Mesendoderm (in vitro differentiated cells): ENCODE measurements around the gene FAM118A.

Source experiments
- DNase-seq: peaks from one replicate; pipeline ENCODE4 v3.0.0; 2013
- H2AK5ac ChIP-seq: 2 replicates; pipeline ENCODE4 v1.6.1; 2013; ENCODE audit warnings: low read length, inconsistent platforms
- H2BK120ac ChIP-seq: 2 replicates; pipeline ENCODE4 v1.6.1; 2013; ENCODE audit warnings: low read depth, mild to moderate bottlenecking, low read length, moderate library complexity, mixed read lengths
- H2BK15ac ChIP-seq: replicated peaks from 2 replicates; pipeline ENCODE4 v1.6.1; 2013; ENCODE audit warnings: low read depth, mild to moderate bottlenecking, moderate library complexity
- H2BK5ac ChIP-seq: 2 replicates; pipeline ENCODE4 v1.6.1; 2013; ENCODE audit warnings: low read length, inconsistent platforms
- H3K18ac ChIP-seq: 2 replicates; pipeline ENCODE4 v1.6.1; 2013; ENCODE audit warnings: mild to moderate bottlenecking, low read length, mixed read lengths
- H3K23ac ChIP-seq: one replicate; pipeline ENCODE4 v1.6.1; 2013; ENCODE audit warnings: low read length
- H3K27ac ChIP-seq: 2 replicates; pipeline ENCODE4 v1.5.1; 2013; ENCODE audit warnings: low read depth, mild to moderate bottlenecking, inconsistent platforms, low read length, moderate library complexity
- H3K27me3 ChIP-seq: 2 replicates; pipeline ENCODE4 v1.6.1; 2013; ENCODE audit warnings: low read length, control low read depth, mild to moderate bottlenecking, inconsistent platforms; ENCODE audit not compliant: insufficient read depth, poor library complexity
- H3K36me3 ChIP-seq: 2 replicates; pipeline ENCODE4 v1.6.1; 2013; ENCODE audit warnings: low read length, inconsistent platforms; ENCODE audit not compliant: control insufficient read depth, insufficient read depth
- H3K4ac ChIP-seq: one replicate; pipeline ENCODE4 v1.6.1; 2013; ENCODE audit warnings: low read depth, mild to moderate bottlenecking, low read length, moderate library complexity
- H3K4me1 ChIP-seq: 2 replicates; pipeline ENCODE4 v1.6.1; 2013; ENCODE audit warnings: low read depth, low read length, inconsistent platforms; ENCODE audit not compliant: control insufficient read depth
- H3K4me2 ChIP-seq: 2 replicates; pipeline ENCODE4 v1.6.1; 2013; ENCODE audit warnings: low read length
- H3K4me3 ChIP-seq: 2 replicates; pipeline ENCODE4 v1.5.1; 2013; ENCODE audit warnings: mild to moderate bottlenecking, low read length
- H3K56ac ChIP-seq: one replicate; pipeline ENCODE4 v1.6.1; 2013; ENCODE audit warnings: low read length
- H3K79me1 ChIP-seq: 2 replicates; pipeline ENCODE4 v1.6.1; 2013; ENCODE audit warnings: low read length, inconsistent platforms
- H3K79me2 ChIP-seq: 2 replicates; pipeline ENCODE4 v1.6.1; 2013; ENCODE audit warnings: mild to moderate bottlenecking, low read length; ENCODE audit not compliant: control insufficient read depth, insufficient read depth
- H3K9ac ChIP-seq: 2 replicates; pipeline ENCODE4 v1.6.1; 2013; ENCODE audit warnings: low read length, inconsistent platforms
- H4K5ac ChIP-seq: one replicate; pipeline ENCODE4 v1.6.1; 2013; ENCODE audit warnings: low read length
- H4K8ac ChIP-seq: one replicate; pipeline ENCODE4 v1.6.1; 2013; ENCODE audit warnings: low read depth, mild to moderate bottlenecking, control low read depth, low read length, moderate library complexity
- WGBS: extraction: QIAGEN DNeasy Blood & Tissue Kit; methylation state at CpG from one replicate; pipeline ENCODE4 v1.1.7; 2013; ENCODE audit warnings: low lambda C conversion rate, missing lambda C conversion rate; ENCODE audit not compliant: insufficient coverage; ENCODE audit errors: extremely low coverage; 5-methylcytosine and 5-hydroxymethylcytosine counted together

The FAM118A gene

DNA sequence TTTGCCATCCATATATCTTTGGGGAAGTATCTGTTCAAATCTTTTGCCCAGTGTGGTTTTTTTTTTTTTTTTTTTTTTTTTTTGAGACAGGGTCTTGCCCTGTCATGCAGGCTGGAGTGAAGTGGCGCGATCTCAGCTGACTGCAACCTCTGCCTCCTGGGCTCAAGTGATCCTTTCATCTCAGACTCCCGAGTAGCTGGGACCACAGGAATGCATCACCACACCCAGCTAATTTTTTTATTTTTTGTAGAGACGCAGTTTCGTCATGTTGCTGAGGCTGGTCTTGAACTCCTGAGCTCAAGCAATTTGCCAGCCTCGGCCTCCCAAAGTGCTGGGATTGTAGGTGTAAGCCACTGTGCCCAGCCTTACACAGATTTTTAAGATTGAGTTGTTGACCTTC is 4.8 kb upstream of the FAM118A start:
- Histone ChIP-seq H3K9ac (no peak overlapping the region), H2BK5ac (no peak overlapping the region), H3K79me2 (no peaks in the 10 kb centered on the region), H3K79me1 (no peaks in the 10 kb centered on the region), H2AK5ac (no peak overlapping the region), H3K4me2 (no peak overlapping the region), H4K8ac (no peak overlapping the region), H3K36me3 (no peaks in the 10 kb centered on the region), H3K4me1 (peaks cover 2% of the 10 kb centered on the region), H2BK120ac (no peak overlapping the region), H2BK15ac (no peak overlapping the region), H4K5ac (no peak overlapping the region), H3K18ac (no peak overlapping the region), H3K27ac (no peak overlapping the region), H3K4ac (no peak overlapping the region), H3K23ac (no peak overlapping the region), H3K56ac (no peak overlapping the region), H3K4me3 (no peak overlapping the region), H3K27me3 (no peaks in the 10 kb centered on the region)
- no CpG with 5 or more reads among the region's 6 CpGs for WGBS
- no peak for DNase-seq

- H3K56ac ChIP-seq = no peak overlapping the region
- no peak overlapping the region for H3K27ac ChIP-seq
- no peak overlapping the region for H4K8ac ChIP-seq
- H2AK5ac ChIP-seq = no peak overlapping the region
- no peak overlapping the region for H3K4me2 ChIP-seq
- H3K79me2 ChIP-seq = no peaks in the 10 kb centered on the region
- DNase-seq = no peak
- H3K27me3 ChIP-seq = no peaks in the 10 kb centered on the region
- no peak overlapping the region for H3K4me3 ChIP-seq
- no peak overlapping the region for H4K5ac ChIP-seq
- H3K36me3 ChIP-seq = no peaks in the 10 kb centered on the region
- H3K4ac ChIP-seq = no peak overlapping the region
- H3K23ac ChIP-seq = no peak overlapping the region
- WGBS = no CpG with 5 or more reads among the region's 6 CpGs
- H3K18ac ChIP-seq = no peak overlapping the region
- no peak overlapping the region for H3K9ac ChIP-seq
- H2BK5ac ChIP-seq = no peak overlapping the region
- H2BK120ac ChIP-seq = no peak overlapping the region
- peaks cover 2% of the 10 kb centered on the region for H3K4me1 ChIP-seq
- no peak overlapping the region for H2BK15ac ChIP-seq
- no peaks in the 10 kb centered on the region for H3K79me1 ChIP-seq
Observed at GRCh38 chr22:45305456-45306075, 4.2 kb upstream of the FAM118A start.

GRCh38 chr22:45306139-45306538 is 3.6 kb upstream of the FAM118A start:
- Histone ChIP-seq H3K27ac (no peak overlapping the region), H4K8ac (no peak overlapping the region), H3K56ac (no peak overlapping the region), H4K5ac (no peak overlapping the region), H2AK5ac (no peak overlapping the region), H3K4me2 (no peak overlapping the region), H3K4me3 (no peak overlapping the region), H3K18ac (no peak overlapping the region), H3K79me2 (peaks cover 2% of the 10 kb centered on the region), H3K23ac (no peak overlapping the region), H2BK5ac (no peak overlapping the region), H2BK15ac (no peak overlapping the region), H3K4ac (no peak overlapping the region), H3K36me3 (no peaks in the 10 kb centered on the region), H3K79me1 (peaks cover 4% of the 10 kb centered on the region), H3K27me3 (no peaks in the 10 kb centered on the region), H3K9ac (no peak overlapping the region), H2BK120ac (no peak overlapping the region), H3K4me1 (peaks cover 4% of the 10 kb centered on the region)
- WGBS = no CpG with 5 or more reads among the region's 9 CpGs
- no peak for DNase-seq

DNA sequence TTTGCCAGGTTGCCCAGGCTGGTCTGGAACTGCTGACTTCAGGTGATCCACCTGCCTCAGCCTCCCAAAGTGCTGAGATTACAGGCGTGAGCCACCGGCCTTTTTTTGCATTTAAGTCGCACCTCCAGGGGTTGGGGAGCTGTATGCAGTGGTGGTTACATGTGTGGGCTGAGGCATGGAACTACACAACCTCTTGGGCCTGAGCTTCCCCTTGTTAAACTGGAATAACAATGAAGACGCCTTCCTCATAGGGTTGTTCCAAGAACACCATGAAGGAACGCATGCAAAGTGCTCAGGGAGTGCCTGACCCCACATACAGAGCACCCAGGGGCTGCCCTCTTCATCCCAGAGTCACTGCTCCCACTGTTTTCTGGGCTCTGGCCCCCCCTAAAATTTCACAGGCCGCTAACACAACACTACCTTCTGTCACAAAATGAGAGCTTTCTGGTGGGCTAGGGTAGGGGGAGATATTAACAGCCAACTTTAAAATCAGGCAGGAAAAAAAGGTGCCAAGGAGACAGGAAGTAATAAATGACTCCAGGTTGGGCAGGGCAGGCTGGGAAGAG is 1.3 kb upstream of the FAM118A start:
- Histone ChIP-seq H3K4me1 (peaks cover 9% of the 10 kb centered on the region), H3K4me2 (no peak overlapping the region), H2BK15ac (no peak overlapping the region), H3K27me3 (no peaks in the 10 kb centered on the region), H3K27ac (no peak overlapping the region), H2AK5ac (no peak overlapping the region), H3K79me2 (peaks cover 7% of the 10 kb centered on the region), H3K4me3 (no peak overlapping the region), H3K18ac (no peak overlapping the region), H3K36me3 (no peaks in the 10 kb centered on the region), H4K5ac (no peak overlapping the region), H4K8ac (peak overlapping the region; percentile 39), H3K23ac (no peak overlapping the region), H2BK120ac (no peak overlapping the region), H3K4ac (no peak overlapping the region), H2BK5ac (no peak overlapping the region), H3K79me1 (peaks cover 15% of the 10 kb centered on the region), H3K9ac (no peak overlapping the region), H3K56ac (peak overlapping the region; percentile 91)
- no CpG with 5 or more reads among the region's 6 CpGs for WGBS
- peak; percentile 57 for DNase-seq

GRCh38 chr22:45308957-45309421 is 745 bp upstream of the FAM118A start:
- Histone ChIP-seq H4K8ac (no peak overlapping the region), H4K5ac (no peak overlapping the region), H3K4ac (peak overlapping the region; percentile 89), H3K79me2 (peaks cover 7% of the 10 kb centered on the region), H3K4me1 (peaks cover 11% of the 10 kb centered on the region), H2BK5ac (no peak overlapping the region), H2AK5ac (no peak overlapping the region), H3K4me2 (peak overlapping the region; percentile 32), H3K27ac (peak overlapping the region; percentile 13), H3K9ac (peak overlapping the region; percentile 58), H3K23ac (peak overlapping the region; percentile 26), H3K4me3 (no peak overlapping the region), H3K27me3 (no peaks in the 10 kb centered on the region), H3K79me1 (peaks cover 15% of the 10 kb centered on the region), H2BK120ac (no peak overlapping the region), H2BK15ac (no peak overlapping the region), H3K56ac (peak overlapping the region; percentile 91), H3K18ac (peak overlapping the region; percentile 44), H3K36me3 (no peaks in the 10 kb centered on the region)
- DNase-seq = no peak
- WGBS = no CpG with 5 or more reads among the region's 25 CpGs
